ENCODE results near the gene PGRMC2. TPM values are rescaled to one million over a fixed set of nuclear protein-coding genes. Genes with fewer than 3 reads are reported as not detected.

The PGRMC2 gene
- total and polyA plus RNA-seq, 4 donors: 27.5 to 64.4 (median 56.9) TPM

- 100% methylated on average over 2 of the region's 3 CpGs for WGBS (ENCODE audit: insufficient coverage)
- no peaks in the 10 kb centered on the region for H3K9me3 ChIP-seq (ENCODE audit: control insufficient read depth, insufficient read depth, low read length)
- no peaks in the 10 kb centered on the region for H3K36me3 ChIP-seq (ENCODE audit: control insufficient read depth, insufficient read depth, low read length)
- no peak overlapping the region for H3K4me3 ChIP-seq (ENCODE audit: low read depth, low read length)
- no peaks in the 10 kb centered on the region for H3K4me1 ChIP-seq (ENCODE audit: control insufficient read depth, insufficient read depth, low read length)
- no peak for DNase-seq (ENCODE audit: low read depth in 4 of 6, low spot score in 6 of 6)
- H3K27me3 ChIP-seq (ENCODE audit: control insufficient read depth, insufficient read depth, low read length): no peaks in the 10 kb centered on the region
- H3K27ac ChIP-seq (ENCODE audit: low read depth, low read length): no peak overlapping the region
Observed at GRCh38 chr4:128234836-128235235, 52.8 kb downstream of the PGRMC2 start.

- no CpG with 5 or more reads among the region's 3 CpGs for WGBS (ENCODE audit: insufficient coverage)
- Histone ChIP-seq H3K36me3 (ENCODE audit: control insufficient read depth, insufficient read depth, low read length) (no peaks in the 10 kb centered on the region), H3K4me3 (ENCODE audit: low read depth, low read length) (no peak overlapping the region), H3K4me1 (ENCODE audit: control insufficient read depth, insufficient read depth, low read length) (peaks cover 4% of the 10 kb centered on the region), H3K27ac (ENCODE audit: low read depth, low read length) (no peak overlapping the region), H3K9me3 (ENCODE audit: control insufficient read depth, insufficient read depth, low read length) (no peaks in the 10 kb centered on the region), H3K27me3 (ENCODE audit: control insufficient read depth, insufficient read depth, low read length) (no peaks in the 10 kb centered on the region)
- no peak for DNase-seq (ENCODE audit: low read depth in 4 of 6, low spot score in 6 of 6)
Observed at GRCh38 chr4:128232719-128233118, 54.9 kb downstream of the PGRMC2 start.

GRCh38 chr4:128228845-128229795 lies 58.5 kb downstream of the PGRMC2 start:
- peaks cover 4% of the 10 kb centered on the region for H3K4me1 ChIP-seq (ENCODE audit: control insufficient read depth, insufficient read depth, low read length)
- no peaks in the 10 kb centered on the region for H3K9me3 ChIP-seq (ENCODE audit: control insufficient read depth, insufficient read depth, low read length)
- WGBS (ENCODE audit: insufficient coverage): no CpG with 5 or more reads among the region's 6 CpGs
- H3K4me3 ChIP-seq (ENCODE audit: low read depth, low read length): no peak overlapping the region
- DNase-seq (ENCODE audit: low read depth in 4 of 6, low spot score in 6 of 6): peak in 2 of 6 donors; percentile 59 to 68
- no peaks in the 10 kb centered on the region for H3K36me3 ChIP-seq (ENCODE audit: control insufficient read depth, insufficient read depth, low read length)
- H3K27ac ChIP-seq (ENCODE audit: low read depth, low read length): no peak overlapping the region
- no peaks in the 10 kb centered on the region for H3K27me3 ChIP-seq (ENCODE audit: control insufficient read depth, insufficient read depth, low read length)

GRCh38 chr4:128227991-128228571 lies 59.5 kb downstream of the PGRMC2 start:
- H3K36me3 ChIP-seq (ENCODE audit: control insufficient read depth, insufficient read depth, low read length): peaks cover under 1% of the 10 kb centered on the region
- no peak overlapping the region for H3K27ac ChIP-seq (ENCODE audit: low read depth, low read length)
- H3K4me3 ChIP-seq (ENCODE audit: low read depth, low read length): no peak overlapping the region
- 44% methylated on average over 1 of the region's 2 CpGs for WGBS (ENCODE audit: insufficient coverage)
- H3K27me3 ChIP-seq (ENCODE audit: control insufficient read depth, insufficient read depth, low read length): no peaks in the 10 kb centered on the region
- DNase-seq (ENCODE audit: low read depth in 4 of 6, low spot score in 6 of 6): peak in 2 of 6 donors; percentile 15 to 28
- peaks cover 4% of the 10 kb centered on the region for H3K4me1 ChIP-seq (ENCODE audit: control insufficient read depth, insufficient read depth, low read length)
- no peaks in the 10 kb centered on the region for H3K9me3 ChIP-seq (ENCODE audit: control insufficient read depth, insufficient read depth, low read length)

GRCh38 chr4:128225148-128225547 lies 62.5 kb downstream of the PGRMC2 start:
- peak in 2 of 6 donors; percentile 46 to 53 for DNase-seq (ENCODE audit: low read depth in 4 of 6, low spot score in 6 of 6)
- no peak overlapping the region for H3K4me3 ChIP-seq (ENCODE audit: low read depth, low read length)
- peaks cover 4% of the 10 kb centered on the region for H3K4me1 ChIP-seq (ENCODE audit: control insufficient read depth, insufficient read depth, low read length)
- WGBS (ENCODE audit: insufficient coverage): 60% methylated on average over 1 of the region's 2 CpGs
- no peaks in the 10 kb centered on the region for H3K27me3 ChIP-seq (ENCODE audit: control insufficient read depth, insufficient read depth, low read length)
- H3K27ac ChIP-seq (ENCODE audit: low read depth, low read length): no peak overlapping the region
- no peaks in the 10 kb centered on the region for H3K9me3 ChIP-seq (ENCODE audit: control insufficient read depth, insufficient read depth, low read length)
- peaks cover 3% of the 10 kb centered on the region for H3K36me3 ChIP-seq (ENCODE audit: control insufficient read depth, insufficient read depth, low read length)

- peak in 2 of 6 donors; percentile 17 for DNase-seq (ENCODE audit: low read depth in 4 of 6, low spot score in 6 of 6)
- no peak overlapping the region for H3K27ac ChIP-seq (ENCODE audit: low read depth, low read length)
- H3K27me3 ChIP-seq (ENCODE audit: control insufficient read depth, insufficient read depth, low read length): no peaks in the 10 kb centered on the region
- no peaks in the 10 kb centered on the region for H3K9me3 ChIP-seq (ENCODE audit: control insufficient read depth, insufficient read depth, low read length)
- H3K4me1 ChIP-seq (ENCODE audit: control insufficient read depth, insufficient read depth, low read length): no peaks in the 10 kb centered on the region
- H3K36me3 ChIP-seq (ENCODE audit: control insufficient read depth, insufficient read depth, low read length): peaks cover 3% of the 10 kb centered on the region
- no peak overlapping the region for H3K4me3 ChIP-seq (ENCODE audit: low read depth, low read length)
Observed at GRCh38 chr4:128221586-128221985, 66.0 kb downstream of the PGRMC2 start.

- DNase-seq (ENCODE audit: low read depth in 4 of 6, low spot score in 6 of 6): peak in 2 of 6 donors; percentile 22 to 27
- H3K36me3 ChIP-seq (ENCODE audit: control insufficient read depth, insufficient read depth, low read length): peaks cover 3% of the 10 kb centered on the region
- no peaks in the 10 kb centered on the region for H3K4me1 ChIP-seq (ENCODE audit: control insufficient read depth, insufficient read depth, low read length)
- H3K27me3 ChIP-seq (ENCODE audit: control insufficient read depth, insufficient read depth, low read length): no peaks in the 10 kb centered on the region
- WGBS (ENCODE audit: insufficient coverage): no CpG with 5 or more reads among the region's 8 CpGs
- H3K27ac ChIP-seq (ENCODE audit: low read depth, low read length): no peak overlapping the region
- no peak overlapping the region for H3K4me3 ChIP-seq (ENCODE audit: low read depth, low read length)
- H3K9me3 ChIP-seq (ENCODE audit: control insufficient read depth, insufficient read depth, low read length): no peaks in the 10 kb centered on the region
Observed at GRCh38 chr4:128220286-128221235, 67.1 kb downstream of the PGRMC2 start.
